HCT116 (cell line): Measurements from ENCODE around the gene TICRR.

ENCODE experiments used
- EZH2 ChIP-seq: fragments of 200-600 bp; sonication (generic); IDR thresholded peaks from 2 replicates; pipeline ENCODE4 v1.6.1; 2017; ENCODE audit warnings: antibody characterized with exemption, mixed run types
- RAD21 ChIP-seq: IDR thresholded peaks from 2 replicates; pipeline ENCODE4 v1.6.1; 2012; ENCODE audit warnings: low read depth, mild to moderate bottlenecking
- ZFX ChIP-seq: fragments of 450-650 bp; IDR thresholded peaks from 2 replicates; pipeline ENCODE4 v1.6.1; 2017
- TF ChIP-seq, protein P1 (sequence below), 3 experiments: fragments of 200-600 bp in 1 of 3; sonication (generic) in 1 of 3; IDR thresholded peaks in 2 of 3; conservative IDR thresholded peaks in 1 of 3; 2 replicates each; pipeline ENCODE4 v1.5.1; 2012 to 2017; ENCODE audit warnings: low read depth in 2 of 3, low read length in 2 of 3, antibody characterized with exemption in 1 of 3, borderline replicate concordance in 1 of 3, control low read depth in 1 of 3, mild to moderate bottlenecking in 1 of 3, mixed read lengths in 1 of 3, mixed run types in 1 of 3, moderate library complexity in 1 of 3; ENCODE audit not compliant: insufficient read depth in 1 of 3

- TF ChIP-seq, protein P1, sequence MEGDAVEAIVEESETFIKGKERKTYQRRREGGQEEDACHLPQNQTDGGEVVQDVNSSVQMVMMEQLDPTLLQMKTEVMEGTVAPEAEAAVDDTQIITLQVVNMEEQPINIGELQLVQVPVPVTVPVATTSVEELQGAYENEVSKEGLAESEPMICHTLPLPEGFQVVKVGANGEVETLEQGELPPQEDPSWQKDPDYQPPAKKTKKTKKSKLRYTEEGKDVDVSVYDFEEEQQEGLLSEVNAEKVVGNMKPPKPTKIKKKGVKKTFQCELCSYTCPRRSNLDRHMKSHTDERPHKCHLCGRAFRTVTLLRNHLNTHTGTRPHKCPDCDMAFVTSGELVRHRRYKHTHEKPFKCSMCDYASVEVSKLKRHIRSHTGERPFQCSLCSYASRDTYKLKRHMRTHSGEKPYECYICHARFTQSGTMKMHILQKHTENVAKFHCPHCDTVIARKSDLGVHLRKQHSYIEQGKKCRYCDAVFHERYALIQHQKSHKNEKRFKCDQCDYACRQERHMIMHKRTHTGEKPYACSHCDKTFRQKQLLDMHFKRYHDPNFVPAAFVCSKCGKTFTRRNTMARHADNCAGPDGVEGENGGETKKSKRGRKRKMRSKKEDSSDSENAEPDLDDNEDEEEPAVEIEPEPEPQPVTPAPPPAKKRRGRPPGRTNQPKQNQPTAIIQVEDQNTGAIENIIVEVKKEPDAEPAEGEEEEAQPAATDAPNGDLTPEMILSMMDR (IDR thresholded peaks at IDR 0.05 in 2 of 3, conservative IDR thresholded peaks at IDR 0.05 in 1 of 3; ENCODE audit: borderline replicate concordance in 1 of 3, insufficient read depth in 1 of 3, low read depth in 2 of 3, low read length in 2 of 3): no peak
- TF ChIP-seq ZFX (no peak), RAD21 (no peak), EZH2 (no peak)
These were observed 52.1 kb downstream of the TICRR start for GRCh38 chr15:89627256-89627970.
